HG02610 (cell line): ENCODE results near the gene UGT1A7.

Experiments
- ATAC-seq: cut with Tn5 transposase; IDR thresholded peaks from one replicate; pipeline ENCODE4 v1.9.1; 2021; ENCODE audit warnings: mild to moderate bottlenecking, moderate library complexity; ENCODE audit not compliant: unreplicated experiment

UGT1A7 gene

GRCh38 chr2:233758141-233758540 lies 76.4 kb downstream of the UGT1A7 start:
- no peak for ATAC-seq

GRCh38 chr2:233758849-233759248 lies 77.1 kb downstream of the UGT1A7 start:
- ATAC-seq, result no peak

DNA sequence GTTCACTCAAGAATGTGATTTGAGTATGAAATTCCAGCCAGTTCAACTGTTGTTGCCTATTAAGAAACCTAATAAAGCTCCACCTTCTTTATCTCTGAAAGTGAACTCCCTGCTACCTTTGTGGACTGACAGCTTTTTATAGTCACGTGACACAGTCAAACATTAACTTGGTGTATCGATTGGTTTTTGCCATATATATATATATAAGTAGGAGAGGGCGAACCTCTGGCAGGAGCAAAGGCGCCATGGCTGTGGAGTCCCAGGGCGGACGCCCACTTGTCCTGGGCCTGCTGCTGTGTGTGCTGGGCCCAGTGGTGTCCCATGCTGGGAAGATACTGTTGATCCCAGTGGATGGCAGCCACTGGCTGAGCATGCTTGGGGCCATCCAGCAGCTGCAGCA lies 78.3 kb downstream of the UGT1A7 start, which contains the start of gene UGT1A1:
Gene UGT1A1, plus strand, starts transcription at position 228 of the 400 bp plus-strand sequence. Its CDS starts 18 bp downstream, at position 246.
- ATAC-seq, result no peak

DNA sequence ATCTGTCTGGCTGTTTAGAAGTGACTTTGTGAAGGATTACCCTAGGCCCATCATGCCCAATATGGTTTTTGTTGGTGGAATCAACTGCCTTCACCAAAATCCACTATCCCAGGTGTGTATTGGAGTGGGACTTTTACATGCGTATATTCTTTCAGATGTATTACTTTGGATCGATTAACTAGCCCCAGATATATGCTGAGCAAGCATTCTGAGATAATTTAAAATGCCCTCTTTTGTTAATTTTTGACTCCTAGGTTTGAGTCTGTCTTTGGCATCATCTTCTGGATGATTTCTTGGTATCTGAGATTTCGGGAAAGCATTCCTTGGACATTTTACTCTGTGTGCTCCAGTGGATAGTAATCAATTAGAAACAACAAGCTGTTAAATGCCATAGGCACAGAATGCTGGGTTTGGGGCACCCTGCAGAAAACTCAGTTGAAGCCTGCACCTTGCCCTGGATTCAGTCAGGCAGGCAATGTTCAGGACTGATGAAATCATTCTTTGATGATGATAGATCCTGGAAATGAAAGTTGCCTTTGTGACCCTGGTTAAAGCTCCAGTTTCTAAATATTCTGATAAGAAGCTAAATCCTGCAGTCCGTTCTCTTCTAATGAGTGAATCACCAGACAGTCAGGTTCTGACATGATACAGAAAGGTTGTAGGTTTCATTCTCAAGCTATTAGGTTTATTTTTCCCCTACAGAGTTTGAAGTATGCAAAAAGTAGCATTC lies 79.5 kb downstream of the UGT1A7 start:
- no peak for ATAC-seq

DNA sequence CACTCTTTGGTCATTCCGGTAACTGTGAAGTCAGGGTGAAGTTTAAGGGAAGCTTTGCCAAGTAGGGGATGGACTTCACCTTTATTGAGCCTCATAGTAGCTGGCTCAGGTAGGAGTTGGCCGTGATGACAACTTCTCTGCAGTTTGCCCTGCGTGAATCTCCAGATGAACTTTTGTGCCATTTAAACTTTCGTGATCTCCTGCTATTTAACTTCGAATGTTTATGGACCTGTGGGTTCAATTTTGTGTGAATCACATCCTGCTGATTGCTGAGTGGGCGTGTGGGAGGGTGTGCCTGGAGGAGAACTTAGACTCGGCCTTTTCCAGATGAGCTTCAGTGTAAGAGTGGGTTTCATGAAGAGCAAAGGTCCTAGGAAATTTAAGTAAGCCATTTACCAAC lies 82.6 kb downstream of the UGT1A7 start:
- no peak for ATAC-seq

DNA sequence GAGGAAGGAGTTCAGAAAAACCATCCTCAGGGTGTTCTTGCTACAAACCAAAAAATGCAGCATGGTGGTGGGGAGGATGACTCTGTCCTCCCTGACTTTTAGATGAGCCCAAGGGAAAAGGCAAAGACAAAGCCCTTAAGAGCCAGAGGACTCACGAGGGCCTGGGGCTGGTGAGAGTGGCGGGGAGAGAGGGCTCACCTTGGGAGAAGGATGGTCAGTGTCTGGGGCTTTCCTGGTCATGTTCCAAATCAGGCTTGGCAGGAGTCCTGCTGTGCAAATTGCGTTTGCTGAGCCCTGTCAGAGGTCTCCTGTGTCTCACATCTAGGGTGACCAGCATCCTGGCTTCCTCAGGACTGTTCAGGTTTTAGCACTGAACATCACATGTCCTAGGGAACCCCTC lies 83.1 kb downstream of the UGT1A7 start:
- ATAC-seq, result no peak

GRCh38 chr2:233766416-233766815 lies 84.7 kb downstream of the UGT1A7 start:
- ATAC-seq, result no peak

DNA sequence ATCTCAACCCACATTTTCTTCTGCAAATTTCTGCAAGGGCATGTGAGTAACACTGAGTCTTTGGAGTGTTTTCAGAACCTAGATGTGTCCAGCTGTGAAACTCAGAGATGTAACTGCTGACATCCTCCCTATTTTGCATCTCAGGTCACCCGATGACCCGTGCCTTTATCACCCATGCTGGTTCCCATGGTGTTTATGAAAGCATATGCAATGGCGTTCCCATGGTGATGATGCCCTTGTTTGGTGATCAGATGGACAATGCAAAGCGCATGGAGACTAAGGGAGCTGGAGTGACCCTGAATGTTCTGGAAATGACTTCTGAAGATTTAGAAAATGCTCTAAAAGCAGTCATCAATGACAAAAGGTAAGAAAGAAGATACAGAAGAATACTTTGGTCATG lies 86.4 kb downstream of the UGT1A7 start:
- ATAC-seq, result no peak

DNA sequence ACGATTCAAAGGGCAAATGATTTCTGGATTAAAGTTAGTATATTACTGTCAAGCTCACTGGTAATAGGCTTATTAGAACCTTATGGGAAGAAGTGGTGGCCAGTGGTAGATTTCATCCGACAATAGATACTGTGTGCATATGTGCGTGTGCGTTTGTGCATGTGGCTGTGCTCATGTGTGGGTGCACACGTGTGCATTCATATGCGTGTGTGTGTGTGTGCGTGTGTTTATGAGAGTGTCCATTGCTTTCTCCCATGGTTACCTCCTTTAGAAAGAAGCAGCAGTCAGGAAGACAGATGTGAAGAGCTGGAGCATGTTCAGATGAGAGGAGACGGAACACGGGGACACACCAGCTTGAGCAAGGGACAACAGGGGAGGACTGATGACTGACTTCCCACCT lies 87.6 kb downstream of the UGT1A7 start:
- no peak for ATAC-seq

DNA sequence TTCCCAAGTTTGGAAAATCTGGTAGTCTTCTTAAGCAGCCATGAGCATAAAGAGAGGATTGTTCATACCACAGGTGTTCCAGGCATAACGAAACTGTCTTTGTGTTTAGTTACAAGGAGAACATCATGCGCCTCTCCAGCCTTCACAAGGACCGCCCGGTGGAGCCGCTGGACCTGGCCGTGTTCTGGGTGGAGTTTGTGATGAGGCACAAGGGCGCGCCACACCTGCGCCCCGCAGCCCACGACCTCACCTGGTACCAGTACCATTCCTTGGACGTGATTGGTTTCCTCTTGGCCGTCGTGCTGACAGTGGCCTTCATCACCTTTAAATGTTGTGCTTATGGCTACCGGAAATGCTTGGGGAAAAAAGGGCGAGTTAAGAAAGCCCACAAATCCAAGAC lies 90.5 kb downstream of the UGT1A7 start:
- ATAC-seq, result no peak

- no peak for ATAC-seq
Measured at GRCh38 chr2:233772583-233772982, 90.9 kb downstream of the UGT1A7 start.

GRCh38 chr2:233773854-233774253 lies 92.2 kb downstream of the UGT1A7 start:
- ATAC-seq, result no peak

DNA sequence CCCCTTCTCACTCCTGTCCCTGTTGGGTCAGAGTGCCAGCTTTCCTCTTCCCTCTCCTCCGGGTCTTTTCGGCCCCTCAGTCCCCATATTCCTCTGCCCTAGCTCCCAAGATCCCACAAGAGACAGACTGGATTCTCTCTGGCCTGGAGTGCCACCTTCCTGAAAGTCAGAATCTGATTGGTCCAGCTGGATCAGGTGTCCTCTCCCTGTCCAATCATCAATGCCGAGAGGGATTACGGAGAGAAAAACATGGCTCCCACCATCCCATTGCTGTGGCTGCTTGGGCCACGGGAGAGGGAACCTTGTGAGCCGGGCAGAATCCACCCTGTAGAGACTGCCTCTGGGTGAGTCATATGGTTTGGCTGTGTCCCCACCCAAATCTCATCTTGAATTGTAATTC lies 93.7 kb downstream of the UGT1A7 start:
- ATAC-seq, result no peak

- ATAC-seq, result no peak
Measured at GRCh38 chr2:233778030-233778429, 96.3 kb downstream of the UGT1A7 start, which contains the start of gene MROH2A. Gene MROH2A (plus strand): TSS chr2:233778330. CDS start chr2:233779359, 1,029 bp downstream.

DNA sequence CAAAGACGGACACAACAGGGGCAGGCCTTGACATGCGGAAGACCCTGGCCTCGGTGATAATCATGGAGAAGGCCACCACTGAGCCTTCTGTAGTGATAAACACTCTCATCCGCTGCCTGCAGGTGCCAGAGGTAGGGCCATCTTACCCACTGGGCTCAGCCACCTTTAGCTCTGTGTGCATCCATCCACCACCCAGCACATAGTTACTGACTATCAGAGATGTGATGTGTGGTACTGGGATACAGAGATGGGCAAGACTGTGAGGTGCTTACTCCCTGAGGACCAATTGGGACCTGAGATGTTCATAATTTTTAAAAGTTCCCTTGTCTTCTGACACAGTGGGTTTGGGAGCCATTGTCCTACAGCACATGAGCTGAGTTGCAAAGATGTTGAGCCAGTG lies 98.0 kb downstream of the UGT1A7 start:
- ATAC-seq, result no peak

DNA sequence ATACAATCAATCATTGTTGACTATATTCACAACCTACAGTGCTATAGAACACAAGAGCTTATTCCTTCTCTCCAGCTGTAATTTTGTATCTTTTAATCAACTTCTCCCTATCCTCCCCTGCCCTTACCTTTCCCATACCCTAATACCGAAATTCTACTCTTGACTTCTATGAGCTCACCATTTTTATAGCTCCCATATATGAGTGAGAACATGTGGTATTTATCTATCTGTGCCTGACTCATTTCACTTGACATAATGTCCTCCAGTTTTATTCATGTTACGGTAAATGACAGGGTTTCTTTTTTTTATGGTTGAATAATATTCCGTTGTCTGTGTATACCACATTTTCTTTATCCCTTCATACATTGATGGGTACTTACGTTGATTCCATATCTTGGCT lies 99.1 kb downstream of the UGT1A7 start:
- no peak for ATAC-seq

- ATAC-seq, result no peak
Measured at GRCh38 chr2:233789554-233789953, 107.9 kb downstream of the UGT1A7 start.

DNA sequence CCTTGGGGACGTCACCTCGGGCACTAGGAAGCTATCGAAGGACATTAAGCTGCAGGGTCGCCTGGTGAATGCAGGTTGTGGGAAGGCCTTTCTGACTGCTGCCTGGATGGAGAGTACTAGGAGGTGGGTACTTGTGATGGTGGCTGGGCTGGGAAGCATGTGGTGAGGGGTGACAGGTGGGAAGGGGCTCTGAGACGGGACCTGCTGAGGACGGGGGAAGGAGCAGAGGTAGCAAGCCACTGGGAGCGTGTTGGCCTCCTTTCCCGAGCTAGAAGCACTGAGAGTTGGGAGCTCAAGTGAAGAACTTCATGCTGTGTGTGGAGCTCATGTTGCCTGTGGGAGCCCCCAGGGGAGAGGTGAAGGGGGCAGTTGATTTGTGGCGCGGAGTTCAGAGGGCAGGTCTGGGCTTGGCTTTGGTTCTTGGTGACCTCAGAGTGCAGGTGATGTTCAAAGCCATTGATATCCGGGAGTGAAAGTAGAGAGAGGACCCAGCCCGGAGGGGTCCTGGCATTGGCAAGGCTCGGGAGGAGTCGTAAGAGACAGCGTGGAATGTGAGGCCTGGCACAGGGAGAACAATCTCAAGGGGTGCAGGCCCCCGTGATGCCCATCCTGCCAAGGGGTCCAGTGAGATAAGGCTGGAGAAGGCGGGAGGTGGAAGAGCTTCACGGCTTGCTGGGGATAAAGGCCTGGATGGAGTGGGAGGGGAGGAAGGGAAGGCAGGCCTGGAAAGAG lies 109.6 kb downstream of the UGT1A7 start:
- ATAC-seq, result no peak

DNA sequence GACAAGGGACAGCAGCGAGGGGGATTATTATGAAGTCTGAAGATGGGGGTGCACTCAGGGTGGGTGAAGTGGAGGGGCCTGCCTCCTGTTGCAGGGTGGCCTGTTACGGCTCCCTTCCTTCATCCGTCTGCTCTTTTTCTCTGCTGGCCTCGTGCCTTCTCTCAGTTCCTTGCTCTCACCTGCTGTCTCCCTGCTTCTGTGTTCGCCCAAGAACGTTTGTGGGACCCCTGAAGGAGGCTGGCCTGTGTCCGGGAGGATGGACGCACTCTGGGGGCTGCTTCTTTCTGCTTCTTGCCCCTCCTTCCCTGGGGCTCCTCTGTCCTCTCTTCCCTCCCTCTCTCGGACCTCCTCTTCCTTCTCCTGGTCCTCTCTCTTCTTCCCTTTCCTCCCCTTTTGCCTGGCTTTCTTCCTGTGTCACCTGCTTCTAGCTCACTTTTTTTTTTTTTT lies 110.2 kb downstream of the UGT1A7 start:
- ATAC-seq, result no peak

DNA sequence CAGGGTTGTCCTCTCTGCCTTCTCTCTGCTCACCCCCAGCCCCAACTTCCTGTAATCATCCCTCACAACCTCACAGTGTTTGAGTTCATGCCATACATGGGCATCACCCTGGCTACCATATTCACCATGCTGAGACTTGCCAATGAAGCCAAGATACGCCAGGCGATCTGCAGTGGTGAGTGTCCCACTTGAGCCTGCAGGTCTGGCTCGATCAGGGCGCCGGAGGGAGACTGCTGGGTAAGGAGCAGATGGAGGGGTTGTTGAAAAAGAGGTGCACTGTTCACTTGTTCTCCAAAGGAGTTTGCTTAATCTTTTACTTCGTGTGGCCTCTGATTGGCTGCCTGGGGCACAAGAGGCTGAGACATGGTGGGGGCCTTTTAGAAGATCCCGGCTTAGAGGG lies 111.0 kb downstream of the UGT1A7 start:
- ATAC-seq, result no peak

- no peak for ATAC-seq
Measured at GRCh38 chr2:233793465-233794127, 111.9 kb downstream of the UGT1A7 start.
